WTC11 (cell line): ENCODE data around the gene AQP1. TPM values are rescaled to one million over a fixed set of nuclear protein-coding genes. Genes with fewer than 3 reads are reported as not detected.
A peak's percentile ranks its signal among the peaks of the same experiment; 100 is the strongest.

Experiments
- ATAC-seq: fragments of 200-7000 bp; cut with Tn5 transposase; 2 replicates; pipeline ENCODE4 v1.10.0; 2021; ENCODE audit warnings: mild to moderate bottlenecking, moderate library complexity
- CTCF ChIA-PET: fragments of 300-600 bp; sonication (Branson Sonifier 250); formaldehyde crosslinking; loops from one replicate; lab custom pipeline; 2021; ENCODE audit warnings: antibody characterized with exemption; lab: Charles Lee
- POLR2A ChIA-PET: fragments of 350-600 bp; sonication (Branson Sonifier 250); formaldehyde crosslinking; loops from one replicate; lab custom pipeline; 2021; ENCODE audit warnings: antibody characterized with exemption; lab: Charles Lee
- DNase-seq: peaks from one replicate; pipeline ENCODE4 v3.0.0; 2021; ENCODE audit warnings: low spot score
- H3K27ac Mint-ChIP-seq: 2 replicates; pipeline ENCODE4 v1.8.0; 2021; ENCODE audit warnings: mixed read lengths
- H3K27me3 Mint-ChIP-seq: 2 replicates; pipeline ENCODE4 v1.8.0; 2021; ENCODE audit warnings: low read depth, mild to moderate bottlenecking, moderate library complexity, mixed read lengths
- H3K36me3 Mint-ChIP-seq: 2 replicates; pipeline ENCODE4 v1.8.0; 2021; ENCODE audit warnings: mixed read lengths
- H3K4me1 Mint-ChIP-seq: 2 replicates; pipeline ENCODE4 v1.8.0; 2022; ENCODE audit warnings: mixed read lengths
- H3K4me3 Mint-ChIP-seq: 2 replicates; pipeline ENCODE4 v1.8.0; 2021; ENCODE audit warnings: mild to moderate bottlenecking, moderate library complexity, mixed read lengths
- H3K9me3 Mint-ChIP-seq: 2 replicates; pipeline ENCODE4 v1.8.0; 2021; ENCODE audit warnings: mixed read lengths
- ATF3 ChIP-seq: sonication (generic); formaldehyde crosslinking; conservative IDR thresholded peaks from 2 replicates; pipeline ENCODE4 v1.8.1; 2022; ENCODE audit warnings: mild to moderate bottlenecking, missing genetic modification reagents
- CBFB ChIP-seq: sonication (generic); formaldehyde crosslinking; IDR thresholded peaks from 2 replicates; pipeline ENCODE4 v1.8.1; 2022; ENCODE audit warnings: mild to moderate bottlenecking, low read depth, missing genetic modification reagents
- CREB1 ChIP-seq: sonication (generic); formaldehyde crosslinking; IDR thresholded peaks from 2 replicates; pipeline ENCODE4 v1.8.0; 2023; ENCODE audit warnings: mild to moderate bottlenecking, missing genetic modification reagents
- CREM ChIP-seq: sonication (generic); formaldehyde crosslinking; IDR thresholded peaks from 2 replicates; pipeline ENCODE4 v1.8.1; 2022; ENCODE audit warnings: mild to moderate bottlenecking, missing genetic modification reagents, moderate library complexity
- EMX1 ChIP-seq: fragments of 250-450 bp; sonication (Bioruptor Pico); IDR thresholded peaks from 2 replicates; pipeline ENCODE4 v1.8.0; 2021; ENCODE audit warnings: mild to moderate bottlenecking
- FOXJ3 ChIP-seq: sonication (generic); formaldehyde crosslinking; IDR thresholded peaks from 2 replicates; pipeline ENCODE4 v1.9.0; 2021; ENCODE audit warnings: missing genetic modification reagents, mild to moderate bottlenecking, borderline replicate concordance
- GABPB1 ChIP-seq: sonication (generic); formaldehyde crosslinking; IDR thresholded peaks from 2 replicates; pipeline ENCODE4 v1.8.1; 2023; ENCODE audit warnings: mild to moderate bottlenecking, missing genetic modification reagents
- MAX ChIP-seq: sonication (generic); formaldehyde crosslinking; IDR thresholded peaks from 2 replicates; pipeline ENCODE4 v1.8.0; 2022; ENCODE audit warnings: mild to moderate bottlenecking, missing genetic modification reagents
- RELA ChIP-seq: sonication (generic); formaldehyde crosslinking; IDR thresholded peaks from 2 replicates; pipeline ENCODE4 v1.8.1; 2022; ENCODE audit warnings: missing genetic modification reagents, mild to moderate bottlenecking, borderline replicate concordance
- STAT6 ChIP-seq: sonication (generic); formaldehyde crosslinking; conservative IDR thresholded peaks from 2 replicates; pipeline ENCODE4 v1.8.1; 2023; ENCODE audit warnings: mild to moderate bottlenecking, low read depth, missing genetic modification reagents, moderate library complexity
- ZNF121 ChIP-seq: sonication (generic); formaldehyde crosslinking; IDR thresholded peaks from 2 replicates; pipeline ENCODE4 v1.8.0; 2023; ENCODE audit warnings: missing genetic modification reagents
- ZNF232 ChIP-seq: sonication (generic); formaldehyde crosslinking; IDR thresholded peaks from 2 replicates; pipeline ENCODE4 v1.8.0; 2022; ENCODE audit warnings: mild to moderate bottlenecking, missing genetic modification reagents
- ZNF281 ChIP-seq: sonication (generic); formaldehyde crosslinking; IDR thresholded peaks from 2 replicates; pipeline ENCODE4 v1.8.0; 2023; ENCODE audit warnings: mild to moderate bottlenecking, missing genetic modification reagents
- ZNF317 ChIP-seq: sonication (generic); formaldehyde crosslinking; IDR thresholded peaks from 2 replicates; pipeline ENCODE4 v1.8.1; 2023; ENCODE audit warnings: low read depth, mild to moderate bottlenecking, moderate library complexity, missing genetic modification reagents, borderline replicate concordance
- ZNF396 ChIP-seq: fragments of 250-450 bp; sonication (Bioruptor Pico); IDR thresholded peaks from 2 replicates; pipeline ENCODE4 v1.8.0; 2021; ENCODE audit warnings: mild to moderate bottlenecking, moderate library complexity, borderline replicate concordance
- ZNF423 ChIP-seq: fragments of 250-450 bp; sonication (Bioruptor Pico); IDR thresholded peaks from 2 replicates; pipeline ENCODE4 v2.1.2; 2022; ENCODE audit warnings: mild to moderate bottlenecking, moderate library complexity
- ZNF532 ChIP-seq: fragments of 250-450 bp; sonication (Bioruptor Pico); IDR thresholded peaks from 2 replicates; pipeline ENCODE4 v1.9.0; 2021; ENCODE audit warnings: mild to moderate bottlenecking, borderline replicate concordance
- total RNA-seq: library from RNA; stranded (reverse); gene quantifications from 3 replicates; pipeline ENCODE4 v1.2.3, GENCODE V29; 2021

AQP1 gene
- total RNA-seq, 1 experiment from 2014 or later: 0.81 TPM

GRCh38 chr7:30886608-30887011 lies 25.0 kb upstream of the AQP1 start:
- H3K4me3 Mint-ChIP-seq: no peak overlapping the region
- no peaks in the 10 kb centered on the region; the same call in 1 of the 2 replicates for H3K27me3 Mint-ChIP-seq
- ChIA-PET CTCF (interaction anchor here (1.4 to 1.7 kb wide), 2 partner anchors 22 to 52 kb away, joined by 6 read pairs; no protein-coding TSS in a partner anchor), POLR2A (no interaction called here)
- DNase-seq: no peak
- H3K9me3 Mint-ChIP-seq: no peaks in the 10 kb centered on the region
- no peak overlapping the region for H3K27ac Mint-ChIP-seq
- peaks cover 18% of the 10 kb centered on the region for H3K4me1 Mint-ChIP-seq
- no peak for ATAC-seq
- TF ChIP-seq RELA (CRISPR knock-in tag) (no peak), ZNF317 (CRISPR knock-in tag) (no peak), ZNF532 (CRISPR knock-in tag) (no peak), ZNF281 (no peak), CBFB (CRISPR knock-in tag) (no peak), ZNF232 (CRISPR knock-in tag) (no peak), FOXJ3 (CRISPR knock-in tag) (no peak), GABPB1 (CRISPR knock-in tag) (no peak), EMX1 (CRISPR knock-in tag) (no peak), ZNF396 (no peak), ATF3 (CRISPR knock-in tag) (no peak), CREB1 (no peak), STAT6 (CRISPR knock-in tag) (no peak), MAX (CRISPR knock-in tag) (no peak), ZNF121 (CRISPR knock-in tag) (no peak), CREM (CRISPR knock-in tag) (no peak)
- H3K36me3 Mint-ChIP-seq: no peaks in the 10 kb centered on the region

GRCh38 chr7:30887464-30887872 lies 24.2 kb upstream of the AQP1 start:
- H3K36me3 Mint-ChIP-seq: no peaks in the 10 kb centered on the region
- DNase-seq (no peak), ATAC-seq (peak; percentile 35; the same call in 1 of the 2 replicates)
- H3K9me3 Mint-ChIP-seq: no peaks in the 10 kb centered on the region
- peaks cover 18% of the 10 kb centered on the region for H3K4me1 Mint-ChIP-seq
- H3K27me3 Mint-ChIP-seq: no peaks in the 10 kb centered on the region
- POLR2A ChIA-PET: no interaction called here
- H3K4me3 Mint-ChIP-seq: no peak overlapping the region
- no peak overlapping the region for H3K27ac Mint-ChIP-seq
- 0 out of 2 replicates have a peak, but pooled peaks have one; percentile 34 for TF ChIP-seq ZNF423
- no peak for TF ChIP-seq ZNF232 (CRISPR knock-in tag)
- CTCF ChIA-PET: interaction anchor here (1.3 to 2.6 kb wide), 3 partner anchors 21 to 235 kb away, joined by 4 to 9 read pairs (median 7); no protein-coding TSS in a partner anchor
